ENCODE measurements around the gene PFKL.

Gene PFKL

GRCh38 chr21:44310628-44311507, 11.0 kb downstream of the PFKL start:
- in situ Hi-C loops (cut with MboI; ENCODE audit: low sequenced_read_pairs) = no loop called here

- in situ Hi-C loops (cut with MboI; ENCODE audit: low sequenced_read_pairs) = no loop called here
Observed at GRCh38 chr21:44312089-44312488, 12.2 kb downstream of the PFKL start.

GRCh38 chr21:44312716-44313115, 12.9 kb downstream of the PFKL start:
- in situ Hi-C loops (cut with MboI; ENCODE audit: low sequenced_read_pairs) = no loop called here

GRCh38 chr21:44313451-44313850, 13.6 kb downstream of the PFKL start:
- in situ Hi-C loops (cut with MboI; ENCODE audit: low sequenced_read_pairs) = no loop called here

GRCh38 chr21:44314128-44314527, 14.3 kb downstream of the PFKL start:
- in situ Hi-C loops (cut with MboI; ENCODE audit: low sequenced_read_pairs) = no loop called here

GRCh38 chr21:44314561-44314960, 14.7 kb downstream of the PFKL start:
- in situ Hi-C loops (cut with MboI; ENCODE audit: low sequenced_read_pairs) = no loop called here

- in situ Hi-C loops (cut with MboI; ENCODE audit: low sequenced_read_pairs) = no loop called here
Observed at GRCh38 chr21:44315691-44316203, 15.9 kb downstream of the PFKL start.

- in situ Hi-C loops (cut with MboI; ENCODE audit: low sequenced_read_pairs) = no loop called here
Observed at GRCh38 chr21:44316277-44316900, 16.5 kb downstream of the PFKL start.

- in situ Hi-C loops (cut with MboI; ENCODE audit: low sequenced_read_pairs) = no loop called here
Observed at GRCh38 chr21:44317241-44317782, 17.5 kb downstream of the PFKL start.

- in situ Hi-C loops (cut with MboI; ENCODE audit: low sequenced_read_pairs) = no loop called here
Observed at GRCh38 chr21:44317871-44318270, 18.0 kb downstream of the PFKL start.

GRCh38 chr21:44318489-44319285, 18.8 kb downstream of the PFKL start:
- in situ Hi-C loops (cut with MboI; ENCODE audit: low sequenced_read_pairs) = no loop called here

GRCh38 chr21:44319407-44320065, 19.7 kb downstream of the PFKL start:
- in situ Hi-C loops (cut with MboI; ENCODE audit: low sequenced_read_pairs) = no loop called here

- in situ Hi-C loops (cut with MboI; ENCODE audit: low sequenced_read_pairs) = no loop called here
Observed at GRCh38 chr21:44320847-44321246, 21.0 kb downstream of the PFKL start.

- in situ Hi-C loops (cut with MboI; ENCODE audit: low sequenced_read_pairs) = no loop called here
Observed at GRCh38 chr21:44321846-44322450, 22.1 kb downstream of the PFKL start.

GRCh38 chr21:44322621-44323325, 22.9 kb downstream of the PFKL start:
- in situ Hi-C loops (cut with MboI; ENCODE audit: low sequenced_read_pairs) = no loop called here

GRCh38 chr21:44323591-44323990, 23.7 kb downstream of the PFKL start:
- in situ Hi-C loops (cut with MboI; ENCODE audit: low sequenced_read_pairs) = no loop called here

- in situ Hi-C loops (cut with MboI; ENCODE audit: low sequenced_read_pairs) = no loop called here
Observed at GRCh38 chr21:44324106-44324853, 24.4 kb downstream of the PFKL start.

- in situ Hi-C loops (cut with MboI; ENCODE audit: low sequenced_read_pairs) = no loop called here
Observed at GRCh38 chr21:44324854-44325107, 24.9 kb downstream of the PFKL start.
